PFSK-1 (cell line): Measurements from ENCODE around the gene CEP57L1.

Source experiments
- POLR2AphosphoS5 ChIP-seq: IDR thresholded peaks from 2 replicates; pipeline ENCODE4 v1.6.1; 2012; ENCODE audit warnings: low read depth, mild to moderate bottlenecking, control low read depth, low read length, moderate library complexity
- REST ChIP-seq, 2 experiments: IDR thresholded peaks; 2 replicates each; pipeline versions ENCODE4 v1.6.1 to v1.8.0; 2011 to 2012; ENCODE audit warnings: low read depth in 2 of 2, low read length in 2 of 2, control low read depth in 1 of 2, inconsistent platforms in 1 of 2, mild to moderate bottlenecking in 1 of 2, moderate library complexity in 1 of 2; ENCODE audit not compliant: insufficient read depth in 1 of 2

- TF ChIP-seq POLR2AphosphoS5 = no peak
- TF ChIP-seq REST (IDR thresholded peaks at IDR 0.05; ENCODE audit: insufficient read depth in 1 of 2, low read depth in 2 of 2, low read length in 2 of 2) = no peak
Observed at GRCh38 chr6:109081026-109081425, 14.3 kb upstream of the CEP57L1 start.
